Vagina (tissue), 2 donors: Measurements from ENCODE around the gene OR8S1. TPM values are rescaled to one million over a fixed set of nuclear protein-coding genes. Genes with fewer than 3 reads are reported as not detected.
"Not testable (repeated sequence)": the region's sequence is repeated elsewhere in the genome, so short reads cannot be mapped to it uniquely, and the experiment has no call there.

Experiments
- DNase-seq, 2 donors: peaks; one replicate each; pipeline ENCODE4 v3.0.0-alpha.2; 2017; ENCODE audit errors: extremely low spot score in 2 of 2
- H3K27ac ChIP-seq: fragments of 200-600 bp; sonication (generic); one replicate; pipeline ENCODE4 v1.5.1; 2019
- H3K27me3 ChIP-seq: fragments of 200-600 bp; sonication (generic); one replicate; pipeline ENCODE4 v1.5.1; 2019
- H3K36me3 ChIP-seq, 2 donors: fragments of 200-600 bp; sonication (generic); one replicate each; pipeline ENCODE4 v1.5.1; 2017 to 2019
- H3K4me1 ChIP-seq: fragments of 200-600 bp; sonication (generic); one replicate; pipeline ENCODE4 v1.5.1; 2019
- H3K4me3 ChIP-seq, 2 donors: fragments of 200-600 bp; sonication (generic); 1 replicate in 1 of 2; 2 replicates in 1 of 2; pipeline ENCODE4 v1.5.1; 2016 to 2019
- H3K9me3 ChIP-seq: fragments of 200-600 bp; sonication (generic); one replicate; pipeline ENCODE4 v1.5.1; 2019
- CTCF ChIP-seq, 3 experiments: fragments of 450-650 bp in 2 of 3; fragments of 200-600 bp in 1 of 3; sonication (generic) in 1 of 3; IDR thresholded peaks; one replicate each; pipeline ENCODE4 v1.5.1; 2017 to 2019; ENCODE audit warnings: antibody characterized with exemption in 3 of 3, mild to moderate bottlenecking in 2 of 3, moderate library complexity in 2 of 3
- POLR2A ChIP-seq, 2 donors: fragments of 450-650 bp; IDR thresholded peaks; one replicate each; pipeline ENCODE4 v1.6.1; 2017; ENCODE audit warnings: antibody characterized with exemption in 2 of 2, mild to moderate bottlenecking in 2 of 2, moderate library complexity in 2 of 2
- POLR2AphosphoS5 ChIP-seq, 2 donors: sonication (generic); formaldehyde crosslinking; IDR thresholded peaks; one replicate each; pipeline ENCODE4 v1.9.0; 2017; ENCODE audit warnings: antibody characterized with exemption in 2 of 2, mild to moderate bottlenecking in 2 of 2, low read depth in 1 of 2; ENCODE audit not compliant: insufficient read depth in 1 of 2
- intact Hi-C: fragments of 100-400 bp; cut with DNase I; formaldehyde crosslinking; loops from one replicate; pipeline ENCODE4 v1.15.1; 2023
- total RNA-seq: library from RNA; depleted of rRNA; stranded (reverse); fragments of >200 nt; gene quantifications from one replicate; pipeline ENCODE4 v1.2.3, GENCODE V29; 2016

The OR8S1 gene
- total RNA-seq, 1 donor from 2014 or later: not detected

GRCh38 chr12:48542300-48542928 is 17.0 kb downstream of the OR8S1 start:
- TF ChIP-seq POLR2A (IDR thresholded peaks at IDR 0.05): no peak
- no peak for TF ChIP-seq POLR2AphosphoS5 (IDR thresholded peaks at IDR 0.05; ENCODE audit: insufficient read depth in 1 of 2, low read depth in 1 of 2)
- TF ChIP-seq CTCF (IDR thresholded peaks at IDR 0.05): peak in 1 of 3 experiments; percentile 28
- Histone ChIP-seq H3K36me3 (no peaks in the 10 kb centered on the region), H3K27ac (no peak overlapping the region), H3K4me1 (no peaks in the 10 kb centered on the region), H3K9me3 (no peaks in the 10 kb centered on the region), H3K4me3 (no peak overlapping the region), H3K27me3 (no peaks in the 10 kb centered on the region)
- DNase-seq: no peak
- intact Hi-C loops: no loop called here

GRCh38 chr12:48545833-48546469 is 20.5 kb downstream of the OR8S1 start:
- no peak for DNase-seq
- no peaks in the 10 kb centered on the region for H3K36me3 ChIP-seq
- no peaks in the 10 kb centered on the region for H3K9me3 ChIP-seq
- no peak overlapping the region for H3K27ac ChIP-seq
- H3K4me1 ChIP-seq: no peaks in the 10 kb centered on the region
- no peak overlapping the region for H3K4me3 ChIP-seq
- intact Hi-C loops: no loop called here
- H3K27me3 ChIP-seq: no peaks in the 10 kb centered on the region
- no peak for TF ChIP-seq POLR2A (IDR thresholded peaks at IDR 0.05)
- no peak for TF ChIP-seq POLR2AphosphoS5 (IDR thresholded peaks at IDR 0.05; ENCODE audit: insufficient read depth in 1 of 2, low read depth in 1 of 2)
- TF ChIP-seq CTCF (IDR thresholded peaks at IDR 0.05): no peak

GRCh38 chr12:48547012-48547411 is 21.6 kb downstream of the OR8S1 start:
- intact Hi-C loops, H3K9me3 ChIP-seq, H3K27me3 ChIP-seq, H3K4me3 ChIP-seq, DNase-seq, H3K36me3 ChIP-seq, H3K27ac ChIP-seq, H3K4me1 ChIP-seq: not testable (repeated sequence)

- H3K4me3 ChIP-seq, H3K36me3 ChIP-seq, H3K9me3 ChIP-seq, H3K27me3 ChIP-seq, intact Hi-C loops, DNase-seq, H3K4me1 ChIP-seq, H3K27ac ChIP-seq: not testable (repeated sequence)
These were observed 26.2 kb downstream of the OR8S1 start for GRCh38 chr12:48551636-48552035.

- H3K27me3 ChIP-seq, H3K4me1 ChIP-seq, DNase-seq, intact Hi-C loops, H3K27ac ChIP-seq, H3K36me3 ChIP-seq, H3K9me3 ChIP-seq, H3K4me3 ChIP-seq: not testable (repeated sequence)
These were observed 28.4 kb downstream of the OR8S1 start for GRCh38 chr12:48553666-48554343.

GRCh38 chr12:48556631-48557030 is 31.2 kb downstream of the OR8S1 start:
- TF ChIP-seq POLR2A (IDR thresholded peaks at IDR 0.05) (no peak), POLR2AphosphoS5 (IDR thresholded peaks at IDR 0.05; ENCODE audit: insufficient read depth in 1 of 2, low read depth in 1 of 2) (no peak), CTCF (IDR thresholded peaks at IDR 0.05) (no peak)
- Histone ChIP-seq H3K9me3 (no peaks in the 10 kb centered on the region), H3K27me3 (no peaks in the 10 kb centered on the region), H3K36me3 (no peaks in the 10 kb centered on the region), H3K27ac (no peak overlapping the region), H3K4me3 (no peak overlapping the region), H3K4me1 (no peaks in the 10 kb centered on the region)
- DNase-seq: peak in 1 of 2 donors; percentile 44
- intact Hi-C loops: no loop called here
